KMS-11 (cell line): ENCODE results near the gene NFX1.

ENCODE experiments used
- H2AFZ ChIP-seq: fragments of 200-600 bp; sonication (generic); 2 replicates; pipeline ENCODE4 v1.6.1; 2016; ENCODE audit warnings: antibody characterized with exemption, mixed run types, low read depth
- H3K27ac ChIP-seq: fragments of 200-600 bp; sonication (generic); 2 replicates; pipeline ENCODE4 v1.6.1; 2016; ENCODE audit warnings: mild to moderate bottlenecking, mixed run types
- H3K27me3 ChIP-seq: fragments of 200-600 bp; sonication (generic); 2 replicates; pipeline ENCODE4 v1.6.1; 2017; ENCODE audit warnings: mild to moderate bottlenecking, low read depth, mixed run types, moderate library complexity; ENCODE audit not compliant: insufficient read depth
- H3K36me3 ChIP-seq: fragments of 200-600 bp; sonication (generic); 2 replicates; pipeline ENCODE4 v1.6.1; 2017; ENCODE audit warnings: mild to moderate bottlenecking, mixed run types; ENCODE audit not compliant: insufficient read depth
- H3K4me1 ChIP-seq: fragments of 200-600 bp; sonication (generic); 2 replicates; pipeline ENCODE4 v1.6.1; 2016; ENCODE audit warnings: mild to moderate bottlenecking, low read depth, mixed run types; ENCODE audit not compliant: poor library complexity, severe bottlenecking
- H3K4me2 ChIP-seq: fragments of 200-600 bp; sonication (generic); 2 replicates; pipeline ENCODE4 v1.7.0; 2016; ENCODE audit warnings: mild to moderate bottlenecking, mixed run types
- H3K4me3 ChIP-seq: fragments of 200-600 bp; sonication (generic); IDR thresholded peaks from 2 replicates; pipeline ENCODE4 v1.6.1; 2017; ENCODE audit warnings: low read depth, low read length, mixed read lengths; ENCODE audit not compliant: insufficient read depth
- H3K79me2 ChIP-seq: fragments of 200-600 bp; sonication (generic); 2 replicates; pipeline ENCODE4 v1.6.1; 2016; ENCODE audit warnings: low read depth, mixed run types; ENCODE audit not compliant: insufficient read depth
- H3K9ac ChIP-seq: fragments of 200-600 bp; sonication (generic); 2 replicates; pipeline ENCODE4 v1.6.1; 2016; ENCODE audit warnings: mild to moderate bottlenecking, mixed run types
- H4K20me1 ChIP-seq: fragments of 200-600 bp; sonication (generic); 2 replicates; pipeline ENCODE4 v1.6.1; 2016; ENCODE audit warnings: mild to moderate bottlenecking, mixed run types; ENCODE audit not compliant: insufficient read depth
- TF ChIP-seq, protein P1 (sequence below): fragments of 200-600 bp; sonication (generic); conservative IDR thresholded peaks from 2 replicates; pipeline ENCODE4 v1.6.1; 2017; ENCODE audit warnings: low read depth, mild to moderate bottlenecking, antibody characterized with exemption, low read length, moderate library complexity, mixed read lengths

The NFX1 gene

GRCh38 chr9:33418090-33418489 is 127.8 kb downstream of the NFX1 start:
- H2AFZ ChIP-seq: no peak overlapping the region
- peaks cover 29% of the 10 kb centered on the region for H3K4me1 ChIP-seq
- H3K36me3 ChIP-seq: no peaks in the 10 kb centered on the region
- no peak overlapping the region for H3K27ac ChIP-seq
- H3K4me2 ChIP-seq: no peak overlapping the region
- no peaks in the 10 kb centered on the region for H3K79me2 ChIP-seq
- H3K9ac ChIP-seq: no peak overlapping the region
- no peak overlapping the region for H3K4me3 ChIP-seq
- no peaks in the 10 kb centered on the region for H4K20me1 ChIP-seq
- no peaks in the 10 kb centered on the region for H3K27me3 ChIP-seq
- TF ChIP-seq, protein P1, sequence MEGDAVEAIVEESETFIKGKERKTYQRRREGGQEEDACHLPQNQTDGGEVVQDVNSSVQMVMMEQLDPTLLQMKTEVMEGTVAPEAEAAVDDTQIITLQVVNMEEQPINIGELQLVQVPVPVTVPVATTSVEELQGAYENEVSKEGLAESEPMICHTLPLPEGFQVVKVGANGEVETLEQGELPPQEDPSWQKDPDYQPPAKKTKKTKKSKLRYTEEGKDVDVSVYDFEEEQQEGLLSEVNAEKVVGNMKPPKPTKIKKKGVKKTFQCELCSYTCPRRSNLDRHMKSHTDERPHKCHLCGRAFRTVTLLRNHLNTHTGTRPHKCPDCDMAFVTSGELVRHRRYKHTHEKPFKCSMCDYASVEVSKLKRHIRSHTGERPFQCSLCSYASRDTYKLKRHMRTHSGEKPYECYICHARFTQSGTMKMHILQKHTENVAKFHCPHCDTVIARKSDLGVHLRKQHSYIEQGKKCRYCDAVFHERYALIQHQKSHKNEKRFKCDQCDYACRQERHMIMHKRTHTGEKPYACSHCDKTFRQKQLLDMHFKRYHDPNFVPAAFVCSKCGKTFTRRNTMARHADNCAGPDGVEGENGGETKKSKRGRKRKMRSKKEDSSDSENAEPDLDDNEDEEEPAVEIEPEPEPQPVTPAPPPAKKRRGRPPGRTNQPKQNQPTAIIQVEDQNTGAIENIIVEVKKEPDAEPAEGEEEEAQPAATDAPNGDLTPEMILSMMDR: no peak

- no peaks in the 10 kb centered on the region for H3K79me2 ChIP-seq
- TF ChIP-seq, protein P1: no peak
- no peak overlapping the region for H3K4me2 ChIP-seq
- no peak overlapping the region for H3K9ac ChIP-seq
- H2AFZ ChIP-seq: no peak overlapping the region; the same call in 1 of the 2 replicates
- H3K4me1 ChIP-seq: peaks cover 23% of the 10 kb centered on the region
- no peaks in the 10 kb centered on the region for H4K20me1 ChIP-seq
- H3K27ac ChIP-seq: no peak overlapping the region
- no peak overlapping the region for H3K4me3 ChIP-seq
- H3K36me3 ChIP-seq: no peaks in the 10 kb centered on the region
- H3K27me3 ChIP-seq: no peaks in the 10 kb centered on the region
These were observed 129.5 kb downstream of the NFX1 start for GRCh38 chr9:33419708-33420303.
